Activated CD4-positive, alpha-beta memory T cell treated with anti-CD3 and anti-CD28 coated beads, Interleukin-2, amount 10 ng/mL, durations not matched to agents 7 days and 5 days (primary cell): ENCODE results near the gene NDUFS6. TPM values are rescaled to one million over a fixed set of nuclear protein-coding genes. Genes with fewer than 3 reads are reported as not detected.

Source experiments
- CTCF ChIA-PET: fragments of 350-600 bp; sonication (Branson Sonifier 250); formaldehyde crosslinking; loops from one replicate; lab custom pipeline; 2021; ENCODE audit warnings: antibody characterized with exemption, inconsistent platforms; lab: Charles Lee
- POLR2A ChIA-PET: fragments of 350-600 bp; sonication (Branson Sonifier 250); formaldehyde crosslinking; loops from one replicate; lab custom pipeline; 2021; ENCODE audit warnings: antibody characterized with exemption; lab: Charles Lee
- DNase-seq: peaks from one replicate; pipeline ENCODE4 v3.0.0-alpha.2; 2020
- H3K27ac Mint-ChIP-seq: one replicate; pipeline ENCODE4 v1.8.0; 2021; ENCODE audit warnings: mild to moderate bottlenecking, mixed read lengths
- H3K27me3 Mint-ChIP-seq: one replicate; pipeline ENCODE4 v1.8.0; 2021; ENCODE audit warnings: mixed read lengths
- H3K36me3 Mint-ChIP-seq: one replicate; pipeline ENCODE4 v1.8.0; 2021; ENCODE audit warnings: low read depth, mixed read lengths
- H3K4me1 Mint-ChIP-seq: one replicate; pipeline ENCODE4 v1.8.0; 2021; ENCODE audit warnings: mixed read lengths
- H3K4me3 Mint-ChIP-seq: one replicate; pipeline ENCODE4 v1.8.0; 2021; ENCODE audit warnings: mild to moderate bottlenecking, mixed read lengths
- H3K9me3 Mint-ChIP-seq: one replicate; pipeline ENCODE4 v1.8.0; 2021; ENCODE audit warnings: mixed read lengths
- total RNA-seq, 2 experiments: library from RNA; stranded (reverse); gene quantifications; one replicate each; pipeline ENCODE4 v1.2.3, GENCODE V29; 2021

NDUFS6 gene
- total RNA-seq, 2 experiments from 2014 or later = 25.4 to 29.2 TPM

DNA sequence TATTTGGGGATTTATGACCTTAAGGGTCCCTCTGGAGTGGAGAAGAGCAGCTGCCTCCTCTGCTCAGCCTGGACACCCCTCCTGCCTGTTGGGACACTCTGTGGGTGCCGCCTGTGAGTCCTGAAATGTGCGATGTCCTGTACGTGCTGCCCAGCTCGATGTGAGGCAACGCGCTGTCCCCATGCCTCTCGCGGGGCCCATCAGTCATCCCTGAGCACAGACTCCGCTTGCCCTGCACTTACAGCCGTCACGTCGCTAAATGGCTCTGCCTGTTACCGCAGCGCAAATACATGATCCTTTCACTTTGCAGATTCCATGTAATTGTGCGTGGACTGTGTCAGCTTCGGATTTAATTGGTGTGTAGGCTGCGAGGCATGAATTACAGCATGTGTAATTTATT is 54.4 kb downstream of the NDUFS6 start:
- H3K4me1 Mint-ChIP-seq = no peaks in the 10 kb centered on the region
- H3K36me3 Mint-ChIP-seq = no peaks in the 10 kb centered on the region
- ChIA-PET POLR2A (no interaction called here), CTCF (no interaction called here)
- no peak for DNase-seq
- no peak overlapping the region for H3K27ac Mint-ChIP-seq
- H3K4me3 Mint-ChIP-seq = no peak overlapping the region
- H3K9me3 Mint-ChIP-seq = no peaks in the 10 kb centered on the region
- peaks cover 23% of the 10 kb centered on the region for H3K27me3 Mint-ChIP-seq

DNA sequence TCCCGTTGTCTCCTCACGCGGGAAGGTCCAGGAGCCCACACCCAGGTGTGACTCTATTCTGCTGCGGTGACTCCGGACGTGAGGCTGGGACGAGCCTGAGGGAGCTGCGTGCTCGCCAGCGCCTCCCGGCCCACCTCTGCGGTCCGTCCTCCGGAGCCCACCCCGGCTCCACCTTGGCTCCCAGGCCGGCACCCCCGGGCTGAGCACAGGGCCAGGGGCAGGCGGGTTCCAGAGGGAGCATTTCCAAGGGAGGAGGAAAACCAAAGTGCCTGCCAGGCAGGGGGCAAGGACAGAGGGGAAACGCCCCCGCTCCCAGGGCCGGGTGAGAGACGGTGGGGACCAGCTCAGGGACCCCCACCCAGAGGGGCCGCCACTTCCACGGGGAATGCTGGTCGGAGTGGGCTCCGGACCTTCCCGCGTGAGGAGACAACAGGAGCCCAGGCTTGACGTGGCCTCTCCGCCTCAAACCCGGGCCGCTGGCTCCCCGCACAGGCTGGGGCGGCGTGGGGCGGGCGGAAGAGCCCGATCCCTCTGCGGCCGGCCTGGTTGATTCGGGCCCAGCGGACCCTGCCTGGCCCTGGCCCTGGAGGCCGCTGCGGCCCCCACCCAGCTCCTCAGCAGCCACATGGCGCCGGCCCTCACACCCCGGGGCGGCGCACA is 55.5 kb downstream of the NDUFS6 start:
- POLR2A ChIA-PET = no interaction called here

GRCh38 chr5:1857256-1857600 is 56.0 kb downstream of the NDUFS6 start:
- peaks cover 9% of the 10 kb centered on the region for H3K27me3 Mint-ChIP-seq
- no peak overlapping the region for H3K27ac Mint-ChIP-seq
- no peaks in the 10 kb centered on the region for H3K36me3 Mint-ChIP-seq
- DNase-seq = no peak
- ChIA-PET POLR2A (no interaction called here), CTCF (no interaction called here)
- no peaks in the 10 kb centered on the region for H3K4me1 Mint-ChIP-seq
- no peak overlapping the region for H3K4me3 Mint-ChIP-seq
- no peaks in the 10 kb centered on the region for H3K9me3 Mint-ChIP-seq

More for the DNA sequence above, 55.5 kb downstream of the NDUFS6 start:
- Mint-ChIP-seq H3K36me3 (no peaks in the 10 kb centered on the region), H3K9me3 (no peaks in the 10 kb centered on the region), H3K4me1 (no peaks in the 10 kb centered on the region), H3K27ac (no peak overlapping the region), H3K4me3 (no peak overlapping the region), H3K27me3 (peaks cover 13% of the 10 kb centered on the region)
- no peak for DNase-seq
- CTCF ChIA-PET = no interaction called here

GRCh38 chr5:1858436-1858835 is 57.2 kb downstream of the NDUFS6 start:
- no peak overlapping the region for H3K27ac Mint-ChIP-seq
- DNase-seq = no peak
- POLR2A ChIA-PET = no interaction called here
- H3K36me3 Mint-ChIP-seq = no peaks in the 10 kb centered on the region
- no peaks in the 10 kb centered on the region for H3K4me1 Mint-ChIP-seq
- no peaks in the 10 kb centered on the region for H3K9me3 Mint-ChIP-seq
- CTCF ChIA-PET = no interaction called here
- no peak overlapping the region for H3K4me3 Mint-ChIP-seq
- peaks cover 7% of the 10 kb centered on the region for H3K27me3 Mint-ChIP-seq

- POLR2A ChIA-PET = no interaction called here
- Mint-ChIP-seq H3K36me3 (no peaks in the 10 kb centered on the region), H3K4me3 (no peak overlapping the region), H3K27me3 (peaks cover 2% of the 10 kb centered on the region), H3K9me3 (no peaks in the 10 kb centered on the region), H3K4me1 (no peaks in the 10 kb centered on the region), H3K27ac (no peak overlapping the region)
- DNase-seq = no peak
- CTCF ChIA-PET = no interaction called here
Measured at GRCh38 chr5:1859099-1859498, 57.9 kb downstream of the NDUFS6 start.

DNA sequence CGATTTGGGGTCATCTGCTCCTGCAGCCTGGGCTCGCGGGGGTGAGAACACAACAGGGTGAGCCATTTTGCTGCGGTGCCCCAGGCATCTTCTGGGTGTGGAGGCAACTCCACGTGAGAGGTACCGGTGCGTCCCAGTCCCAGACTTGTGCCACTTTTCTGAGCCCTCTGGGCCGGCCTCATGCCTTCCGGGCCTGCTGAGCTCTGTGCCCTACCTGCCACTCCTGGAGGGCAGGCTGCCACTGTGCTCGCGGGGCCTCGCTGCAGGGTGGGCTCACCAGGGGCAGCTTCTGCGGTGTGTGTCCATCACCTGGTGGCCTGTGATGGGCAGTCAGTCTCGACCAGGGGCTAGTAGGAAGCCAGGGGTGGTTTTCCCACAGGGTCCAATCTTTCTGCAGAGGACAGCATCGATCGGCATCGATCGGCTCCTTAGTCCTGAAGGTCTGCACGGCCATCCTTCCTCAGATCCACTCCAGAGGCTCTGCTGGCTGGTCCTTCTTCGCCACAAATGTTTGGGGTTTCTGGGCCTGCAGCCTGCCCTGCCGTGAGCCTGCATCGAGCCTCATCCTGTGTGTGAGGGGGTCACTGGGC is 58.9 kb downstream of the NDUFS6 start:
- Mint-ChIP-seq H3K4me3 (no peak overlapping the region), H3K27ac (no peak overlapping the region), H3K27me3 (peaks cover 1% of the 10 kb centered on the region), H3K9me3 (no peaks in the 10 kb centered on the region), H3K36me3 (no peaks in the 10 kb centered on the region), H3K4me1 (no peaks in the 10 kb centered on the region)
- CTCF ChIA-PET = no interaction called here
- no peak for DNase-seq
- POLR2A ChIA-PET = no interaction called here

DNA sequence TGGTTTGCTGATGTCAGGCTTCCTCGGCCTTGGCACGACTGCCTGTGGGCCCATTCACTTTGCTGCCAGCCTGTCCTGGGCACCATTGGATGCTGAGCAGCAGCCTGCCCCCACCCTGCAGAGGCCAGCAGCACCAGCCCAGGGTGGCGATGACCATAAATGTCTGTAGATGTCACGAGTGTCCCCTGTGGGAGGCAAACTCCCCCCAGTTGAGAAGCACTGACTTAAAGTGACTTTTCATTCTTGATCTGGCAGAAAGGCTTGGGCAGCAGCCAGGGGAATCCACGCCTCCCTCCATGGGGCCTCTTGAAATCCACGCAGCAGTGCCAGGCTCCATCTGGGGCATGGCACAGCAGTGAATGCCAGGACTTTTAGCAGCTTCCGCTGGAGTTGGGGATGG is 59.7 kb downstream of the NDUFS6 start:
- H3K36me3 Mint-ChIP-seq = no peaks in the 10 kb centered on the region
- POLR2A ChIA-PET = no interaction called here
- peaks cover 1% of the 10 kb centered on the region for H3K27me3 Mint-ChIP-seq
- H3K9me3 Mint-ChIP-seq = no peaks in the 10 kb centered on the region
- CTCF ChIA-PET = no interaction called here
- H3K4me1 Mint-ChIP-seq = no peaks in the 10 kb centered on the region
- no peak for DNase-seq
- no peak overlapping the region for H3K4me3 Mint-ChIP-seq
- no peak overlapping the region for H3K27ac Mint-ChIP-seq

GRCh38 chr5:1864896-1865440 is 63.8 kb downstream of the NDUFS6 start:
- H3K27ac Mint-ChIP-seq = no peak overlapping the region
- DNase-seq = no peak
- no peak overlapping the region for H3K4me3 Mint-ChIP-seq
- H3K36me3 Mint-ChIP-seq = no peaks in the 10 kb centered on the region
- H3K27me3 Mint-ChIP-seq = peaks cover 6% of the 10 kb centered on the region
- ChIA-PET POLR2A (no interaction called here), CTCF (no interaction called here)
- H3K4me1 Mint-ChIP-seq = no peaks in the 10 kb centered on the region
- no peaks in the 10 kb centered on the region for H3K9me3 Mint-ChIP-seq

- H3K27ac Mint-ChIP-seq = no peak overlapping the region
Measured at GRCh38 chr5:1865486-1865885, 64.3 kb downstream of the NDUFS6 start.

More at GRCh38 chr5:1865486-1865885, 64.3 kb downstream of the NDUFS6 start:
- no peaks in the 10 kb centered on the region for H3K9me3 Mint-ChIP-seq
- no peak for DNase-seq
- POLR2A ChIA-PET = no interaction called here
- H3K4me1 Mint-ChIP-seq = no peaks in the 10 kb centered on the region
- H3K36me3 Mint-ChIP-seq = no peaks in the 10 kb centered on the region
- CTCF ChIA-PET = no interaction called here
- no peak overlapping the region for H3K4me3 Mint-ChIP-seq
- H3K27me3 Mint-ChIP-seq = peaks cover 6% of the 10 kb centered on the region

Other genes with a start within 250 kb of the NDUFS6 start
- gene MRPL36, start 1.6 kb upstream of the NDUFS6 start, total RNA-seq = 10 to 100 TPM; 44.5 to 44.8 TPM
- not detected for gene IRX4, start 81.5 kb downstream of the NDUFS6 start, total RNA-seq